HCT116 (cell line): ENCODE data around the gene RASGRF2. TPM values are rescaled to one million over a fixed set of nuclear protein-coding genes. Genes with fewer than 3 reads are reported as not detected.

Source experiments
- ATAC-seq: fragments of 200-7000 bp; cut with Tn5 transposase; 2 replicates; pipeline ENCODE4 v1.9.1; 2020; ENCODE audit warnings: mild to moderate bottlenecking, moderate library complexity
- BruUV-seq: library from RNA; stranded (reverse); fragments of 400-500 nt; replicated peaks from 2 replicates; lab custom pipeline; 2021; lab: Mats Ljungman, UMichigan
- CTCF ChIA-PET: fragments of 300-600 bp; sonication (Branson Sonifier 250); formaldehyde crosslinking; loops from one replicate; lab custom pipeline; 2021; ENCODE audit warnings: antibody characterized with exemption; lab: Charles Lee
- POLR2A ChIA-PET: fragments of 300-600, 350-600 bp; sonication (Branson Sonifier 250); formaldehyde crosslinking; loops from one replicate; lab custom pipeline; 2021; ENCODE audit warnings: antibody characterized with exemption; lab: Charles Lee
- RAD21 ChIA-PET, 2 experiments: fragments of 300-600 bp; sonication (Branson Sonifier 250); formaldehyde crosslinking; loops; one replicate each; lab custom pipeline; 2023; ENCODE audit warnings: low total read pairs in 2 of 2; ENCODE audit not compliant: uncharacterized antibody in 2 of 2, unreplicated experiment in 2 of 2, low non-redundant PET in 1 of 2; lab: Charles Lee
- DNase-seq: peaks from one replicate; pipeline ENCODE4 v3.0.0-alpha.2; 2010; ENCODE audit warnings: low read depth, low spot score
- H2AFZ ChIP-seq: fragments of 200-600 bp; shearing (Covaris generic), sonication (generic); 2 replicates; pipeline ENCODE4 v1.6.1; 2017; ENCODE audit warnings: low read depth, mixed run types, mixed read lengths, antibody characterized with exemption, low read length; ENCODE audit not compliant: poor library complexity, severe bottlenecking
- H3K27ac ChIP-seq: 2 replicates; pipeline ENCODE4 v1.5.1; 2012; ENCODE audit warnings: low read depth, low read length
- H3K27me3 ChIP-seq: fragments of 200-600 bp; sonication (generic); 2 replicates; pipeline ENCODE4 v1.6.1; 2016; ENCODE audit warnings: mixed run types, low read length, mixed read lengths; ENCODE audit not compliant: insufficient read depth
- H3K36me3 ChIP-seq, 2 experiments: fragments of 200-500 bp in 1 of 2; fragments of 200-600 bp in 1 of 2; sonication (Bioruptor generic) in 1 of 2; sonication (generic) in 1 of 2; 2 replicates each; pipeline versions ENCODE4 v1.5.1 to v1.6.1; 2014 to 2016; ENCODE audit warnings: low read length in 2 of 2, inconsistent platforms in 1 of 2, mixed read lengths in 1 of 2, mixed run types in 1 of 2; ENCODE audit not compliant: insufficient read depth in 2 of 2, control insufficient read depth in 1 of 2
- H3K4me1 ChIP-seq, 2 experiments: fragments of 200-600 bp in 1 of 2; sonication (generic) in 1 of 2; 2 replicates each; pipeline versions ENCODE4 v1.5.1 to v1.6.1; 2012 to 2017; ENCODE audit warnings: low read length in 2 of 2, inconsistent platforms in 1 of 2, mild to moderate bottlenecking in 1 of 2, mixed read lengths in 1 of 2, mixed run types in 1 of 2, moderate library complexity in 1 of 2; ENCODE audit not compliant: insufficient read depth in 2 of 2, control insufficient read depth in 1 of 2
- H3K4me2 ChIP-seq: fragments of 200-600 bp; sonication (generic); 2 replicates; pipeline ENCODE4 v1.6.1; 2017; ENCODE audit warnings: mixed run types, low read length, mixed read lengths
- H3K4me3 ChIP-seq, 2 experiments: fragments of 200-600 bp in 1 of 2; sonication (generic) in 1 of 2; replicated peaks in 1 of 2; 2 replicates each; pipeline ENCODE4 v1.5.1; 2011 to 2016; ENCODE audit warnings: low read length in 2 of 2, control low read depth in 1 of 2, low read depth in 1 of 2, mild to moderate bottlenecking in 1 of 2, mixed read lengths in 1 of 2, mixed run types in 1 of 2
- H3K79me2 ChIP-seq: fragments of 200-600 bp; sonication (generic); 2 replicates; pipeline ENCODE4 v1.6.1; 2017; ENCODE audit warnings: mild to moderate bottlenecking, mixed run types, low read length, moderate library complexity, mixed read lengths; ENCODE audit not compliant: insufficient read depth
- H3K9ac ChIP-seq: fragments of 200-600 bp; sonication (generic); 2 replicates; pipeline ENCODE4 v1.6.1; 2016; ENCODE audit warnings: low read length, mixed read lengths
- H3K9me2 ChIP-seq: fragments of 200-600 bp; sonication (generic), shearing (Covaris generic); 2 replicates; pipeline ENCODE4 v1.6.1; 2017; ENCODE audit warnings: mixed run types, mild to moderate bottlenecking, moderate library complexity; ENCODE audit not compliant: insufficient read depth
- H3K9me3 ChIP-seq, 2 experiments: fragments of 200-500 bp in 1 of 2; fragments of 200-600 bp in 1 of 2; sonication (Bioruptor generic) in 1 of 2; sonication (generic) in 1 of 2; 2 replicates each; pipeline ENCODE4 v1.6.1; 2014 to 2017; ENCODE audit warnings: low read length in 2 of 2, mixed read lengths in 2 of 2, inconsistent platforms in 1 of 2, low read depth in 1 of 2, mild to moderate bottlenecking in 1 of 2, mixed run types in 1 of 2, moderate library complexity in 1 of 2; ENCODE audit not compliant: control insufficient read depth in 1 of 2, insufficient read depth in 1 of 2
- H4K20me1 ChIP-seq: fragments of 200-600 bp; sonication (generic), shearing (Covaris generic); 2 replicates; pipeline ENCODE4 v1.6.1; 2017; ENCODE audit warnings: mixed run types, mild to moderate bottlenecking, moderate library complexity; ENCODE audit not compliant: insufficient read depth
- CEBPB ChIP-seq: IDR thresholded peaks from 2 replicates; pipeline ENCODE4 v1.6.1; 2012; ENCODE audit warnings: low read depth
- ELF1 ChIP-seq: IDR thresholded peaks from 2 replicates; pipeline ENCODE4 v1.6.1; 2012; ENCODE audit warnings: low read depth, borderline replicate concordance
- EZH2 ChIP-seq: fragments of 200-600 bp; sonication (generic); IDR thresholded peaks from 2 replicates; pipeline ENCODE4 v1.6.1; 2017; ENCODE audit warnings: antibody characterized with exemption, mixed run types
- EZH2phosphoT487 ChIP-seq: fragments of 200-600 bp; IDR thresholded peaks from 2 replicates; pipeline ENCODE4 v1.6.1; 2018; ENCODE audit warnings: antibody characterized with exemption, borderline replicate concordance
- FOSL1 ChIP-seq: IDR thresholded peaks from 2 replicates; pipeline ENCODE4 v1.6.1; 2012; ENCODE audit warnings: low read depth
- POLR2AphosphoS5 ChIP-seq: IDR thresholded peaks from 2 replicates; pipeline ENCODE4 v1.6.1; 2011; ENCODE audit warnings: mild to moderate bottlenecking, low read depth, low read length, moderate library complexity
- RAD21 ChIP-seq: IDR thresholded peaks from 2 replicates; pipeline ENCODE4 v1.6.1; 2012; ENCODE audit warnings: low read depth, mild to moderate bottlenecking
- SIN3A ChIP-seq: IDR thresholded peaks from 2 replicates; pipeline ENCODE4 v1.6.1; 2012; ENCODE audit warnings: low read depth
- SP1 ChIP-seq: IDR thresholded peaks from 2 replicates; pipeline ENCODE4 v1.6.1; 2012; ENCODE audit warnings: low read depth
- SRF ChIP-seq: IDR thresholded peaks from 2 replicates; pipeline ENCODE4 v1.6.1; 2012; ENCODE audit warnings: low read depth
- ZFX ChIP-seq: fragments of 450-650 bp; IDR thresholded peaks from 2 replicates; pipeline ENCODE4 v1.6.1; 2017
- ZNF274 ChIP-seq: fragments of 200-500 bp; sonication (Bioruptor generic); IDR thresholded peaks from 2 replicates; pipeline ENCODE4 v1.6.1; 2014; ENCODE audit warnings: mild to moderate bottlenecking, low read depth, low read length, inconsistent platforms
- intact Hi-C: fragments of 100-400 bp; cut with micrococcal nuclease; formaldehyde crosslinking; loops from 2 replicates; pipeline ENCODE4 v1.10.0; 2022
- total RNA-seq: library from RNA; stranded (reverse); gene quantifications from one replicate; pipeline ENCODE4 v1.2.1, GENCODE V29; 2021; ENCODE audit not compliant: unreplicated experiment
- TF ChIP-seq, protein P1 (sequence below): IDR thresholded peaks from 2 replicates; pipeline ENCODE4 v1.6.1; 2012
- TF ChIP-seq, protein P2 (sequence below), 3 experiments: fragments of 200-600 bp in 1 of 3; sonication (generic) in 1 of 3; IDR thresholded peaks in 2 of 3; conservative IDR thresholded peaks in 1 of 3; 2 replicates each; pipeline ENCODE4 v1.5.1; 2012 to 2017; ENCODE audit warnings: low read depth in 2 of 3, low read length in 2 of 3, antibody characterized with exemption in 1 of 3, borderline replicate concordance in 1 of 3, control low read depth in 1 of 3, mild to moderate bottlenecking in 1 of 3, mixed read lengths in 1 of 3, mixed run types in 1 of 3, moderate library complexity in 1 of 3; ENCODE audit not compliant: insufficient read depth in 1 of 3
- TF ChIP-seq, protein P3 (sequence below): IDR thresholded peaks from 2 replicates; pipeline ENCODE4 v1.6.1; 2011; ENCODE audit warnings: mild to moderate bottlenecking, low read length, moderate library complexity; ENCODE audit not compliant: insufficient replicate concordance; ENCODE audit errors: extremely low read depth
- TF ChIP-seq, protein P4 (sequence below): IDR thresholded peaks from 2 replicates; pipeline ENCODE4 v1.6.1; 2012

The RASGRF2 gene
- total RNA-seq, 1 experiment from 2014 or later: 0.05 TPM

DNA sequence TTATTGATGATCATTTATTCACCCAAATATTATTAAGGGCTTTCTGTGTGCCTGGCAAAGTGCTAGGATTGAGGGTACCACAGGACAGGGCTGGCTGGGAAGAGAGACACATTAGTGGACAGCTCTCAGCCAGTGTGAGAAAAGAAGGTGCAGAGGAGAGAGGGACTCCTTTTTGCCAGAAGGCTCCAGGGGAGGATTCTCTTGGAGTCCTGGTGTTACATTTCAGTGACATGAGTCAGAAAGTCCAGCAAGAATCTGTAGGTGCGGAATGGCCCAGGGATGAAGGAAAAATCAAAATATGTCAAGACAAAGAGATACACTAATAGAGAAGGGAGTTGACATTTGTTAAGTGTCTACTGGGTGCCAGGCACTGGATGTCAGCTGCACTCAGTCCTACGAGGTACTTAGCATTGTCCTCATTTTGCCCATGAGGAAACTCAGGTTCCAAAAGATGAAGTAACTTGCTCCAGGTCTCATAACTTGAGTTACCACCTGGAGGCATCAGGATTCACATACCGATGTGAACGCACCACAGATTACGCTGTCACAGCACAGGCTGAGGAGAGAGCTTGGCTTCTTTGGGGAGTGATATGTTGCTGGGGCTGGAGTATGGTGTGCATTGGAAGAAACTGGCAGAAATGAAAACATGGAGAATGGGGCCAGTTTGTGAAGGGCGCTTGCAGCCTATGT is 60.5 kb downstream of the RASGRF2 start (continued):
- TF ChIP-seq, protein P1, sequence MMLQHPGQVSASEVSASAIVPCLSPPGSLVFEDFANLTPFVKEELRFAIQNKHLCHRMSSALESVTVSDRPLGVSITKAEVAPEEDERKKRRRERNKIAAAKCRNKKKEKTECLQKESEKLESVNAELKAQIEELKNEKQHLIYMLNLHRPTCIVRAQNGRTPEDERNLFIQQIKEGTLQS: no peak
- TF ChIP-seq FOSL1 (no peak), EZH2 (no peak), SRF (no peak), POLR2AphosphoS5 (no peak), SP1 (no peak), ELF1 (no peak)

DNA sequence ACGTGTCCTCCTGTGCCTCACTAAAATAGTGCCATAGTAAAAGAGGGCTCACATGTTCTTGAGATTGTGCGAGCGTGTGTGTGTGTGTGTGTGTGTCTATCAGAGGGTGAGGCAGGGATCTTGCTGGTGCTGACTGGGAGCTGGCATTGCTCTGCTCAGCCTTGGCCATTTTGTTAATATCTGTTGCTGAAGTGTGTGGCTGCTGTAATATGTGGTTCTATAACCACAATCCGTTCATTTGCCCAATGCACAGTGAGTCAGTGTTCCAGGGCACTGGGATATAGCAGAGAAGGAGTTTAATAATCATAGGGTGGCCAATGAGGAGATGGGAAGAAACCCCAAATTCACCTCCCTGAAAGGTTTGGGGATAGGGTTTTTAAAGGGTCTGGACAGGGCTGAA is 61.3 kb downstream of the RASGRF2 start:
- ChIA-PET CTCF (no interaction called here), RAD21 (no interaction called here), POLR2A (no interaction called here)
- Histone ChIP-seq H3K4me3 (no peak overlapping the region), H4K20me1 (no peaks in the 10 kb centered on the region), H3K4me2 (no peak overlapping the region), H3K27ac (no peak overlapping the region), H3K79me2 (no peaks in the 10 kb centered on the region), H3K9me2 (no peaks in the 10 kb centered on the region), H3K9me3 (no peaks in the 10 kb centered on the region), H3K9ac (no peak overlapping the region), H2AFZ (no peak overlapping the region), H3K36me3 (no peaks in the 10 kb centered on the region), H3K4me1 (peaks cover 0 to 5% of the 10 kb centered on the region in 2 experiments; a peak in 2 of 4 replicates), H3K27me3 (peaks cover 8% of the 10 kb centered on the region; the same call in 1 of the 2 replicates)
- intact Hi-C loops: no loop called here
- BruUV-seq: no TSS peak
- DNase-seq: no peak
- TF ChIP-seq ZNF274 (no peak), RAD21 (no peak), FOSL1 (no peak), ELF1 (no peak), SRF (no peak), POLR2AphosphoS5 (no peak), CEBPB (no peak), SIN3A (no peak), ZFX (no peak), EZH2phosphoT487 (no peak)
- TF ChIP-seq, protein P2, sequence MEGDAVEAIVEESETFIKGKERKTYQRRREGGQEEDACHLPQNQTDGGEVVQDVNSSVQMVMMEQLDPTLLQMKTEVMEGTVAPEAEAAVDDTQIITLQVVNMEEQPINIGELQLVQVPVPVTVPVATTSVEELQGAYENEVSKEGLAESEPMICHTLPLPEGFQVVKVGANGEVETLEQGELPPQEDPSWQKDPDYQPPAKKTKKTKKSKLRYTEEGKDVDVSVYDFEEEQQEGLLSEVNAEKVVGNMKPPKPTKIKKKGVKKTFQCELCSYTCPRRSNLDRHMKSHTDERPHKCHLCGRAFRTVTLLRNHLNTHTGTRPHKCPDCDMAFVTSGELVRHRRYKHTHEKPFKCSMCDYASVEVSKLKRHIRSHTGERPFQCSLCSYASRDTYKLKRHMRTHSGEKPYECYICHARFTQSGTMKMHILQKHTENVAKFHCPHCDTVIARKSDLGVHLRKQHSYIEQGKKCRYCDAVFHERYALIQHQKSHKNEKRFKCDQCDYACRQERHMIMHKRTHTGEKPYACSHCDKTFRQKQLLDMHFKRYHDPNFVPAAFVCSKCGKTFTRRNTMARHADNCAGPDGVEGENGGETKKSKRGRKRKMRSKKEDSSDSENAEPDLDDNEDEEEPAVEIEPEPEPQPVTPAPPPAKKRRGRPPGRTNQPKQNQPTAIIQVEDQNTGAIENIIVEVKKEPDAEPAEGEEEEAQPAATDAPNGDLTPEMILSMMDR (IDR thresholded peaks at IDR 0.05 in 2 of 3, conservative IDR thresholded peaks at IDR 0.05 in 1 of 3; ENCODE audit: borderline replicate concordance in 1 of 3, insufficient read depth in 1 of 3, low read depth in 2 of 3, low read length in 2 of 3): no peak
- TF ChIP-seq, protein P3, sequence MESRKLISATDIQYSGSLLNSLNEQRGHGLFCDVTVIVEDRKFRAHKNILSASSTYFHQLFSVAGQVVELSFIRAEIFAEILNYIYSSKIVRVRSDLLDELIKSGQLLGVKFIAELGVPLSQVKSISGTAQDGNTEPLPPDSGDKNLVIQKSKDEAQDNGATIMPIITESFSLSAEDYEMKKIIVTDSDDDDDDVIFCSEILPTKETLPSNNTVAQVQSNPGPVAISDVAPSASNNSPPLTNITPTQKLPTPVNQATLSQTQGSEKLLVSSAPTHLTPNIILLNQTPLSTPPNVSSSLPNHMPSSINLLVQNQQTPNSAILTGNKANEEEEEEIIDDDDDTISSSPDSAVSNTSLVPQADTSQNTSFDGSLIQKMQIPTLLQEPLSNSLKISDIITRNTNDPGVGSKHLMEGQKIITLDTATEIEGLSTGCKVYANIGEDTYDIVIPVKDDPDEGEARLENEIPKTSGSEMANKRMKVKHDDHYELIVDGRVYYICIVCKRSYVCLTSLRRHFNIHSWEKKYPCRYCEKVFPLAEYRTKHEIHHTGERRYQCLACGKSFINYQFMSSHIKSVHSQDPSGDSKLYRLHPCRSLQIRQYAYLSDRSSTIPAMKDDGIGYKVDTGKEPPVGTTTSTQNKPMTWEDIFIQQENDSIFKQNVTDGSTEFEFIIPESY: no peak
- TF ChIP-seq, protein P4, sequence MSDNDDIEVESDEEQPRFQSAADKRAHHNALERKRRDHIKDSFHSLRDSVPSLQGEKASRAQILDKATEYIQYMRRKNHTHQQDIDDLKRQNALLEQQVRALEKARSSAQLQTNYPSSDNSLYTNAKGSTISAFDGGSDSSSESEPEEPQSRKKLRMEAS: no peak
- no peak for ATAC-seq
